IPS-18a (cell line): ENCODE data around the gene SLC16A14.
"Not testable (repeated sequence)": the region's sequence is repeated elsewhere in the genome, so short reads cannot be mapped to it uniquely, and the experiment has no call there.

ENCODE experiments used
- H3K27ac ChIP-seq: one replicate; pipeline ENCODE4 v1.5.1; 2013; ENCODE audit warnings: low read length
- H3K27me3 ChIP-seq: one replicate; pipeline ENCODE4 v1.6.1; 2013; ENCODE audit warnings: mild to moderate bottlenecking, low read length; ENCODE audit not compliant: control insufficient read depth, insufficient read depth
- H3K36me3 ChIP-seq: one replicate; pipeline ENCODE4 v1.6.1; 2013; ENCODE audit warnings: low read depth, low read length; ENCODE audit not compliant: control insufficient read depth
- H3K4me1 ChIP-seq: one replicate; pipeline ENCODE4 v1.6.1; 2013; ENCODE audit warnings: low read depth, low read length; ENCODE audit not compliant: control insufficient read depth
- H3K4me3 ChIP-seq: one replicate; pipeline ENCODE4 v1.5.1; 2013; ENCODE audit warnings: low read length
- H3K9ac ChIP-seq: one replicate; pipeline ENCODE4 v1.6.1; 2013; ENCODE audit warnings: mild to moderate bottlenecking, low read length, moderate library complexity
- H3K9me3 ChIP-seq: one replicate; pipeline ENCODE4 v1.6.1; 2013; ENCODE audit warnings: low read depth, low read length; ENCODE audit not compliant: control insufficient read depth

Gene SLC16A14, protein sequence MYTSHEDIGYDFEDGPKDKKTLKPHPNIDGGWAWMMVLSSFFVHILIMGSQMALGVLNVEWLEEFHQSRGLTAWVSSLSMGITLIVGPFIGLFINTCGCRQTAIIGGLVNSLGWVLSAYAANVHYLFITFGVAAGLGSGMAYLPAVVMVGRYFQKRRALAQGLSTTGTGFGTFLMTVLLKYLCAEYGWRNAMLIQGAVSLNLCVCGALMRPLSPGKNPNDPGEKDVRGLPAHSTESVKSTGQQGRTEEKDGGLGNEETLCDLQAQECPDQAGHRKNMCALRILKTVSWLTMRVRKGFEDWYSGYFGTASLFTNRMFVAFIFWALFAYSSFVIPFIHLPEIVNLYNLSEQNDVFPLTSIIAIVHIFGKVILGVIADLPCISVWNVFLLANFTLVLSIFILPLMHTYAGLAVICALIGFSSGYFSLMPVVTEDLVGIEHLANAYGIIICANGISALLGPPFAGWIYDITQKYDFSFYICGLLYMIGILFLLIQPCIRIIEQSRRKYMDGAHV

GRCh38 chr2:230068651-230069055 lies at the start of gene SLC16A14:
Gene SLC16A14 (minus strand): TSS chr2:230068924. CDS start chr2:230059352, 9,572 bp downstream.
- Histone ChIP-seq H3K4me1 (peaks cover 5% of the 10 kb centered on the region), H3K4me3 (peak within 1 kb of the TSS; percentile 64), H3K27me3 (peaks cover 34% of the 10 kb centered on the region), H3K36me3 (no peaks in the 10 kb centered on the region), H3K27ac (no peak within 1 kb of the TSS), H3K9ac (peak within 1 kb of the TSS; percentile 25), H3K9me3 (no peaks in the 10 kb centered on the region)

DNA sequence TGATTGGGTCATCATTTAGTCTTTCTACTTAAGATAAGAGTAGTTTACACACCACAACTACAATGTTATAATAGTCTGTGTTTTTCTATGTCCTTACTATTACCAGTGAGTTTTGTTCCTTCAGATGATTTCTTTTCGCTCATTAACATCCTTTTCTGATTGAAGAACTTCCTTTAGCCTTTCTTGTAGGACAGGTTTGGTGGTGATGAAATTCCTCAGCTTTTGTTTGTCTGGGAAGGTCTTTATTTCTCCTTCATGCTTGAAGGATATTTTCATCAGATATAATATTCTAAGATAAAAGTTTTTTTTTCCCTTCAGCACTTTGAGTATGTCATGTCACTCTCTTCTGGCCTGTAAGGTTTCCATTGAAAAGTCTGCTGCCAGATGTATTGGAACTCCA lies 38.0 kb upstream of the SLC16A14 start:
- Histone ChIP-seq H3K9ac (no peak overlapping the region), H3K27ac (no peak overlapping the region), H3K4me3 (no peak overlapping the region), H3K36me3 (no peaks in the 10 kb centered on the region), H3K27me3 (no peaks in the 10 kb centered on the region), H3K9me3 (no peaks in the 10 kb centered on the region), H3K4me1 (no peaks in the 10 kb centered on the region)

GRCh38 chr2:230101967-230102366 lies 33.2 kb upstream of the SLC16A14 start:
- H3K27ac ChIP-seq, H3K36me3 ChIP-seq, H3K9me3 ChIP-seq, H3K27me3 ChIP-seq, H3K4me1 ChIP-seq, H3K9ac ChIP-seq, H3K4me3 ChIP-seq: not testable (repeated sequence)

DNA sequence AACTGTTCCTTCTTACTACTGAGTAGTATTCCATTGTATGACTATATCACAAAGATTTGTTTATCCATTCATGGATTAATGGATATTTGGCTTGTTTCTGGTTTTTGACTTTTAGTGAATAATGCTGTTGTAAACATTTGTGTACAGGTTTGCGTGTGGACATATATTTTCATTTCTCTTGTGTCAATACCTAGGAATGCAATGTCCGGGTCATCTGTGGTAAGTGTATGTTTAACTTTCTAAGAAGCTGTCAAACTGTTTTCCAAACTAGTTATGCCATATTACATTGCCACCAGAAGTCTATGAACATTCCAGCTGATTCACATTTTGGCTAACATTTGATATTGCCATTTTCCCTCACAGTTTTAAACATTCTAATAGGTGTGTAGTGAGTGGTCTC lies 29.1 kb upstream of the SLC16A14 start:
- Histone ChIP-seq H3K4me3 (no peak overlapping the region), H3K9ac (no peak overlapping the region), H3K9me3 (no peaks in the 10 kb centered on the region), H3K36me3 (no peaks in the 10 kb centered on the region), H3K27me3 (no peaks in the 10 kb centered on the region), H3K27ac (no peak overlapping the region), H3K4me1 (no peaks in the 10 kb centered on the region)

DNA sequence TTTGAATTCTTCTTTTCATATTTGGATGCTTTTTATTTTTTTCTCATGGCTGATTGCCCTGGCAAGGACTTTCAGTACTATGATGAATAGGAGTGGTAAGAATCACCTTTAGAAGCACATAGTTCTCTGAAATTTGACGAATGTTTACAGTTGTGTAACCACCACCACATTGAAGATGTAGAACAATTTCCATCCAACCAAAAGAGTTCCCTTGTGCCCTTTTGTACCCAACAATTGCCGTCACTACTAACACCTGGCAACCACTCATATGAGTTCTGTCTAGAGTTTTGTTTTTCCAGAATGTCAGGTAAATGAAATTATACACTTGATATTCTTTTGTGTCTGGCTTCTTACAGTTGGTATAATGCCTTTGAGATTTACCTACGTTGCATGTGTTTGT lies 28.7 kb upstream of the SLC16A14 start:
- Histone ChIP-seq H3K4me1 (no peaks in the 10 kb centered on the region), H3K27me3 (no peaks in the 10 kb centered on the region), H3K9me3 (no peaks in the 10 kb centered on the region), H3K9ac (no peak overlapping the region), H3K4me3 (no peak overlapping the region), H3K36me3 (no peaks in the 10 kb centered on the region), H3K27ac (no peak overlapping the region)

DNA sequence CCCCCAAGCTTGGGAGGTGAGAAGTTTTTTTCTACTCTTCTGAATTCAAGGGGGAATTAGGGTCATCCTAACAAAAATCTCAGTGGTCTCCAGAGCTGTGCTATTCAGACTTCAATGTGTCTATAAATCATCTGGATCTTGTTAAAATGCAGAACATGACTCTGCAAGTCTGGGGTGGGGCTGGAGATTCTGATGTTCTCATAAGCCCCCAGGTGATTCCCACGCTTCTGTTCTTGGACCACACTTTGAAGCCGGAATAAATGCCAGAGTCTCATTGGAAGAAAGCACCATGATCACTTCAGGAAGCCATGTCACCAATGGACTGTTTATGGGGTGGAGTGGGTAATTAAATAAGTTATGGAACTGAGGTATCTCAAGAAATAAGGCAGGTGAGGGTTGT lies 22.2 kb upstream of the SLC16A14 start:
- Histone ChIP-seq H3K4me1 (no peaks in the 10 kb centered on the region), H3K9ac (no peak overlapping the region), H3K27me3 (no peaks in the 10 kb centered on the region), H3K27ac (no peak overlapping the region), H3K9me3 (no peaks in the 10 kb centered on the region), H3K4me3 (no peak overlapping the region), H3K36me3 (no peaks in the 10 kb centered on the region)

GRCh38 chr2:230085201-230085600 lies 16.5 kb upstream of the SLC16A14 start:
- H3K27me3 ChIP-seq = no peaks in the 10 kb centered on the region
- no peak overlapping the region for H3K27ac ChIP-seq
- H3K9ac ChIP-seq = no peak overlapping the region
- no peaks in the 10 kb centered on the region for H3K36me3 ChIP-seq
- no peaks in the 10 kb centered on the region for H3K9me3 ChIP-seq
- peaks cover 8% of the 10 kb centered on the region for H3K4me1 ChIP-seq
- H3K4me3 ChIP-seq = no peak overlapping the region

- H3K4me3 ChIP-seq = no peak overlapping the region
- no peak overlapping the region for H3K9ac ChIP-seq
- H3K27me3 ChIP-seq = no peaks in the 10 kb centered on the region
- H3K9me3 ChIP-seq = no peaks in the 10 kb centered on the region
- no peaks in the 10 kb centered on the region for H3K4me1 ChIP-seq
- H3K36me3 ChIP-seq = no peaks in the 10 kb centered on the region
- no peak overlapping the region for H3K27ac ChIP-seq
Measured at GRCh38 chr2:230077851-230078547, 9.3 kb upstream of the SLC16A14 start.

DNA sequence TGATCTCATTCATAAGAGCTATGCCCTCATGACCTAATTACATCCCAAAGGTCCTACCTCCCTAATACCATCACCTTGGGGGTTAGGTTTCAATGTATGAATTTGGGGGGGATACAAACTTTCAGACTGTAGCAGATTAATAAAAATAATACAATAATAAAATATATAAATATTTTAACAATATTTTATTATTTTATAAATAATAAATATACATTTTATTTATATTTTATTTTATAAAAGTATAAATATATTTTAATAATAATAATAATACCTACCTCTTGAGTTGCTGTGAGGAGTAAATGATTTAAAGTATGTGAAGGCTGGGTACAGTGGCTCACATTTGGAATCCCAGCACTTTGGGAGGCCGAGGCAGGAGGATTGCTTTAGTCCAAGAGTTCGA lies 8.1 kb upstream of the SLC16A14 start:
- no peak overlapping the region for H3K9ac ChIP-seq
- no peaks in the 10 kb centered on the region for H3K27me3 ChIP-seq
- H3K36me3 ChIP-seq = no peaks in the 10 kb centered on the region
- H3K9me3 ChIP-seq = no peaks in the 10 kb centered on the region
- H3K4me1 ChIP-seq = no peaks in the 10 kb centered on the region
- no peak overlapping the region for H3K27ac ChIP-seq
- H3K4me3 ChIP-seq = no peak overlapping the region

GRCh38 chr2:230075988-230076631 lies 7.4 kb upstream of the SLC16A14 start:
- H3K27me3 ChIP-seq = no peaks in the 10 kb centered on the region
- no peak overlapping the region for H3K27ac ChIP-seq
- no peak overlapping the region for H3K9ac ChIP-seq
- H3K4me1 ChIP-seq = no peaks in the 10 kb centered on the region
- no peak overlapping the region for H3K4me3 ChIP-seq
- no peaks in the 10 kb centered on the region for H3K9me3 ChIP-seq
- no peaks in the 10 kb centered on the region for H3K36me3 ChIP-seq

DNA sequence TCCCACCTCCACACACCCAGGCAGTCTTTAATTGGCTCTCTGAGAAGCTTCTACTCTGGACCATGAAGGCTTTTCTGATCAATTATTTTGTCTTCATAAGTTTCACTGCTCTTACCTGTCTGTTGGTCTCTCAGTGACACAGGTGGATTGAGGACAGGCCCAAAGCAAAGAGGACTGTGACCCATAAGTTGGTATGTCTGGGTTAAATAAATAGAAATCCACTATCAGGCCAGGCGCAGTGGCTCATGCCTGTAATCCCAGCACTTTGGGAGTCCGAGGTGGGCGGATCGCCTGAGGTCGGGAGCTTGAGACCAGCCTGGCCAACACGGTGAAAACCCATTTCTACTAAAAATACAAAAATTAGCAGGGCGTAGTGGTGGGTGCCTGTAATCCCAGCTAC lies 2.7 kb upstream of the SLC16A14 start:
- Histone ChIP-seq H3K27me3 (peaks cover 34% of the 10 kb centered on the region), H3K9ac (no peak overlapping the region), H3K4me3 (no peak overlapping the region), H3K9me3 (no peaks in the 10 kb centered on the region), H3K36me3 (no peaks in the 10 kb centered on the region), H3K27ac (no peak overlapping the region), H3K4me1 (peaks cover 5% of the 10 kb centered on the region)
